GM21390 (cell line): ENCODE measurements around the gene POTEB3.
"Not testable (repeated sequence)": the region's sequence is repeated elsewhere in the genome, so short reads cannot be mapped to it uniquely, and the experiment has no call there.

Experiments used
- ATAC-seq: cut with Tn5 transposase; IDR thresholded peaks from one replicate; pipeline ENCODE4 v1.9.1; 2021; ENCODE audit not compliant: unreplicated experiment

The POTEB3 gene

DNA sequence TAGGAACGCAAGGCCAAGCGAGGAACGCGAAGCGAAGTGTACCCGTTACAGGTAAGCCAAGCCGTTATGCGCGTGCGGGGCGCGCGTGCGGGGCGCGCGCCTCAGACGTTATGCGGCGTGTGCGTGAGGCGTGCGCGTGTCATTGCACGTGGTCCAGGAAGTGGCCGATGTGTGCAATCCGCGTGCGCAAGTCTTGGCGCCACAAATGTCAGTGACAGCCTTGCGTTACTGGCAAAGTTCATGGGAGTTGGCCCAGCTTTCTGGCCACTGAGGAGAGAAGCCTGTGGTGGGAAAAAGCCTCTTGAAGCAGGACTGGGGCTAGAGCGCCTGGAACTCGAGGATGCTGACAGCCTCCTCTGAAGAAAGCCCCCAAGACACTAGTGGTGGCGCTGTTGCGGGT lies at the start of gene POTEB3:
Gene POTEB3 (minus strand): TSS at position 101 of the 400 bp plus-strand sequence. CDS start 488 bp downstream, outside the sequence.
- ATAC-seq: not testable (repeated sequence)

- not testable (repeated sequence) for ATAC-seq
Measured at GRCh38 chr15:21453683-21454082, 13.4 kb upstream of the POTEB3 start.

GRCh38 chr15:21451920-21452563 lies 11.7 kb upstream of the POTEB3 start:
- not testable (repeated sequence) for ATAC-seq

DNA sequence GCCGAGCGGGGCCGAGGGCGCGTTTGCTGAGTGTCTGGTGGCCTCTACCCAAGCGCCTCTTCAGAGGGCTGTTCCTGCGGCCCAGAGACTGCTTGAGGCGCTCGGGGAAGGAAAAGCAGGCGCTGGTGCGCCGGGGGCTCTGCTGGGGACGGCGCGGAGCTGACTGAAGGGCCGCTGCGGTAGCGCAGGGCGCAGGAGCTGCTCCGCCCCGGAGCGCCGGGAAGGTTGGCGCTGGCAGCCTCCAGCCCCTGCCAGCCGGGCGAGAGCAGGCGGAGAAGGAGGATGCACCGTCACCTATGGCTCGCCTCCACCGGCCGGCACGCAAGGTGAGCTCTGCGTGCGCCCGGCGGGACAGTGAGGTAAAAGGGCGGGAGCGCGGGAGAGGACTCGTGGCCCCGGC lies 11.2 kb upstream of the POTEB3 start:
- ATAC-seq: not testable (repeated sequence)

- not testable (repeated sequence) for ATAC-seq
Measured at GRCh38 chr15:21407366-21407765, 32.9 kb downstream of the POTEB3 start.

GRCh38 chr15:21401531-21401930 lies 38.8 kb downstream of the POTEB3 start:
- ATAC-seq: not testable (repeated sequence)

DNA sequence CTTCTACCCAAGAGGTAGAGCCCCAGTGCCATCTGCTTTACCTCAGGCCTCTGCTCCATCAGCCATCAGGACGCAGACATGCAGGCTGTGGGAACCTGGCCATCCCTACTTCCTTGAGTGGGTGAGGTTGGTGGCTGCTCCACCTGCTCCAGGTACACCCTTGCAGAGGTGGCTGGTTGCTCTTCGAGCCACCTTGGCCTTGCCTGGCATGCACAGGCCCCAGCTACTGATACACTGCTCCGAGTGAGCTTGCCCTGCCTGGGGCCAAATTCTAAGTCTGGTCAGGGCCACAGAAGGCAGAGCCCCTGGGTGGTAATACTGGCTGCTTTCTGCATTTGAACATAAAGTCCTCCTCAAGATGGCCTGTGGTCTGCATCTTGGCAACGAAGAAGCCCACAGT lies 41.2 kb downstream of the POTEB3 start:
- ATAC-seq: not testable (repeated sequence)

DNA sequence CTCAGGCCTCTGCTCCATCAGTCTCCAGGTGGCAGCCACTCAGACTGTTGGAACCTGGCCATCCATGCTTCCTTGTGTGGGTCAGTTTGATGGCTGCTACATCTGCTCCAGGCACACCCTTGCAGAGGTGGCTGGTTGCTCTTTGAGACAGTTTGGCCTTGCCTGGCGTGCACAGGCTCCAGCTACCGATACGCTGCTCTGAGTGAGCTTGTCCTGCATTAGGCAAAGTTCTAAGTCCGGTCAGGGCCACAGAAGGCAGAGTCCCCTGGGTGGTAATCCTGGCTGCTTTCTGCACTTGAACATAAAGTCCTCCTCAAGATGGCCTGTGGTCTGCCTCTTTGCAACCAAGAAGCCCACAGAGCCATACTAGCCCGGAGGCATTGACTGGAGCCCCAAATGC lies 41.8 kb downstream of the POTEB3 start:
- ATAC-seq: not testable (repeated sequence)

GRCh38 chr15:21397656-21398055 lies 42.6 kb downstream of the POTEB3 start:
- not testable (repeated sequence) for ATAC-seq

GRCh38 chr15:21397186-21397585 lies 43.1 kb downstream of the POTEB3 start:
- ATAC-seq: not testable (repeated sequence)

- not testable (repeated sequence) for ATAC-seq
Measured at GRCh38 chr15:21385961-21386360, 54.3 kb downstream of the POTEB3 start.

- not testable (repeated sequence) for ATAC-seq
Measured at GRCh38 chr15:21383866-21384485, 56.3 kb downstream of the POTEB3 start.

DNA sequence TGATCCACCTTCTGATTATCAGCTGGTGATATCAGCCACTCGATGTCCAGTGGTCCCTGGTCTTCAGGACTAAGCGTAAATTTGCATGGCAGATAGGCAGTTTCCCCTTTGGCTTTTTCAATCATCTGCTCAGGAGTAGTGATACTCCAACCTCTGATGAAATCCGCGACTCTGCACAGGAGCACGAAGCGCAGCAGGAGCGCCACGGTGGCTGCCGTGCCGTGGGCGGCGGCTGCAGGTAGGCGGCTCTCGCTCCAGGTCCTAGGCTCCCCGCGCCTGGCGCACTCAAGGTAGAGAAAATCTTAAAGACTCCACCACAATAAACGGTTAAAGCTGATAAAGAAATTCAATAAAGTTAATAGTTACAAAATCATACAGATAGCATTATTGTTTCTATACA lies 66.6 kb downstream of the POTEB3 start:
- ATAC-seq: not testable (repeated sequence)

DNA sequence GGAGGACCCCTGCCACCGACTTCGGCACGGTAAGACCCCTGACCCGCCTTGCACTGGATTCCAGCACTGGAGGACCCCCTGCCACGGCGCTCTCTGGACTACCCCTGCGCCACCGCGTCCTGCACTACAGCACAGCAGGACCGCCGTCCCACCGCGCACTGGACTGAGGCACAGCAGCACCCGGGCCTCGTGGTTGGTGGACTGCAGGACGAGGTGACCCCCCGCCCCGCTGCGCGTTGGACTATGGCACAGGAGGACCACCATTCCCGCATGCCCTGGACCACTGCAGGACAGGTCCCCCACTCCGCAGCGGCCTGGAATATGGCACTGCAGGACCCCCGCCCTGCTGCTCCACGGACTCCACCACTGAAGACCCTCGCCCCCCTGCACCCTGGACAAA lies 71.1 kb downstream of the POTEB3 start:
- not testable (repeated sequence) for ATAC-seq

- ATAC-seq: not testable (repeated sequence)
Measured at GRCh38 chr15:21368625-21369024, 71.7 kb downstream of the POTEB3 start.
